IMR-90 (cell line): ENCODE measurements around the gene SLC35F1. TPM values are rescaled to one million over a fixed set of nuclear protein-coding genes. Genes with fewer than 3 reads are reported as not detected.

ENCODE experiments used
- ATAC-seq: fragments of 200-7000 bp; cut with Tn5 transposase; 2 replicates; pipeline ENCODE4 v1.9.1; 2020; ENCODE audit warnings: low read depth, mild to moderate bottlenecking, moderate library complexity
- BruUV-seq: library from RNA; stranded (reverse); fragments of 400-500 nt; replicated peaks from 2 replicates; lab custom pipeline; 2021; lab: Mats Ljungman, UMichigan
- CTCF ChIA-PET: fragments of 300-600 bp; formaldehyde crosslinking; extraction: SDS; loops from one replicate; lab custom pipeline; 2021; ENCODE audit warnings: antibody characterized with exemption; lab: Yijun Ruan, JAX
- POLR2A ChIA-PET: fragments of 300-600 bp; sonication (Branson Sonifier 250); formaldehyde crosslinking; loops from one replicate; lab custom pipeline; 2022; ENCODE audit warnings: antibody characterized with exemption; ENCODE audit not compliant: unreplicated experiment; lab: Charles Lee
- DNase-seq: peaks from one replicate; pipeline ENCODE4 v3.0.0; 2013
- H2AFZ ChIP-seq: replicated peaks from 2 replicates; pipeline ENCODE3; 2013; ENCODE audit warnings: low read length, mild to moderate bottlenecking; ENCODE audit not compliant: poor library complexity
- H2AK5ac ChIP-seq: 2 replicates; pipeline ENCODE4 v1.6.1; 2013; ENCODE audit warnings: low read depth, low read length, inconsistent platforms
- H2AK9ac ChIP-seq: replicated peaks from 2 replicates; pipeline ENCODE3; 2013; ENCODE audit warnings: mild to moderate bottlenecking, low read depth, low read length, moderate library complexity; ENCODE audit not compliant: poor library complexity
- H2BK120ac ChIP-seq: 2 replicates; pipeline ENCODE4 v1.6.1; 2013; ENCODE audit warnings: low read depth, low read length, inconsistent platforms
- H2BK15ac ChIP-seq: 3 replicates; pipeline ENCODE4 v1.6.1; 2013; ENCODE audit warnings: low read depth, low read length, inconsistent platforms
- H2BK20ac ChIP-seq: 2 replicates; pipeline ENCODE4 v1.6.1; 2013; ENCODE audit warnings: low read depth, mild to moderate bottlenecking, inconsistent platforms, low read length, moderate library complexity
- H2BK5ac ChIP-seq: 2 replicates; pipeline ENCODE4 v1.6.1; 2013; ENCODE audit warnings: mild to moderate bottlenecking, low read depth, low read length, inconsistent platforms; ENCODE audit not compliant: poor library complexity, severe bottlenecking
- H3K14ac ChIP-seq: replicated peaks from 2 replicates; pipeline ENCODE4 v1.6.1; 2013; ENCODE audit warnings: low read depth, low read length, inconsistent platforms
- H3K18ac ChIP-seq: 2 replicates; pipeline ENCODE4 v1.6.1; 2013; ENCODE audit warnings: low read depth, low read length, control low read depth
- H3K23ac ChIP-seq: 2 replicates; pipeline ENCODE4 v1.6.1; 2013; ENCODE audit warnings: low read depth, low read length, inconsistent platforms
- H3K27ac ChIP-seq: 2 replicates; pipeline ENCODE4 v1.5.1; 2013; ENCODE audit warnings: mild to moderate bottlenecking, control low read depth, low read length; ENCODE audit not compliant: insufficient read depth
- H3K27me3 ChIP-seq: 2 replicates; pipeline ENCODE4 v1.6.1; 2013; ENCODE audit warnings: low read length; ENCODE audit not compliant: control insufficient read depth, insufficient read depth
- H3K36me3 ChIP-seq: 2 replicates; pipeline ENCODE4 v1.6.1; 2013; ENCODE audit warnings: low read length, mixed read lengths; ENCODE audit not compliant: control insufficient read depth, insufficient read depth
- H3K4ac ChIP-seq: 2 replicates; pipeline ENCODE4 v1.6.1; 2013; ENCODE audit warnings: low read depth, low read length, inconsistent platforms
- H3K4me1 ChIP-seq: 2 replicates; pipeline ENCODE4 v1.6.1; 2013; ENCODE audit warnings: low read length, mixed read lengths; ENCODE audit not compliant: control insufficient read depth, insufficient read depth
- H3K4me2 ChIP-seq: 2 replicates; pipeline ENCODE4 v1.6.1; 2013; ENCODE audit warnings: low read depth, mild to moderate bottlenecking, control low read depth, low read length, moderate library complexity
- H3K4me3 ChIP-seq: 2 replicates; pipeline ENCODE4 v1.5.1; 2013; ENCODE audit warnings: low read depth, mild to moderate bottlenecking, control low read depth, low read length, moderate library complexity; ENCODE audit not compliant: insufficient read depth
- H3K56ac ChIP-seq: 2 replicates; pipeline ENCODE4 v1.6.1; 2013; ENCODE audit warnings: low read length, inconsistent platforms; ENCODE audit not compliant: insufficient read depth; ENCODE audit errors: extremely low read depth
- H3K79me1 ChIP-seq, 2 experiments: 2 replicates each; pipeline ENCODE4 v1.6.1; 2013; ENCODE audit warnings: low read length in 2 of 2, inconsistent platforms in 1 of 2, low read depth in 1 of 2
- H3K9ac ChIP-seq: 2 replicates; pipeline ENCODE4 v1.6.1; 2013; ENCODE audit warnings: low read depth, low read length, control low read depth
- H3K9me1 ChIP-seq: 2 replicates; pipeline ENCODE4 v1.6.1; 2013; ENCODE audit warnings: low read length, inconsistent platforms; ENCODE audit not compliant: insufficient read depth
- H3K9me3 ChIP-seq: 2 replicates; pipeline ENCODE4 v1.6.1; 2013; ENCODE audit warnings: low read length; ENCODE audit not compliant: control insufficient read depth, insufficient read depth
- H4K20me1 ChIP-seq: 2 replicates; pipeline ENCODE4 v1.6.1; 2013; ENCODE audit warnings: low read length, inconsistent platforms; ENCODE audit not compliant: insufficient read depth
- H4K5ac ChIP-seq: 2 replicates; pipeline ENCODE4 v1.6.1; 2013; ENCODE audit warnings: mild to moderate bottlenecking, low read depth, low read length, control low read depth
- H4K8ac ChIP-seq, 2 experiments: 2 replicates each; pipeline ENCODE4 v1.6.1; 2013; ENCODE audit warnings: low read depth in 2 of 2, low read length in 2 of 2, control low read depth in 1 of 2, inconsistent platforms in 1 of 2
- H4K91ac ChIP-seq: 2 replicates; pipeline ENCODE4 v1.6.1; 2013; ENCODE audit warnings: low read depth, low read length, inconsistent platforms; ENCODE audit not compliant: insufficient read depth
- BHLHE40 ChIP-seq: fragments of 150-350 bp; IDR thresholded peaks from 2 replicates; pipeline ENCODE4 v1.6.1; 2016; ENCODE audit warnings: mild to moderate bottlenecking, low read depth, low read length
- MAFK ChIP-seq: IDR thresholded peaks from 2 replicates; pipeline ENCODE4 v1.6.1; 2012; ENCODE audit warnings: low read depth, low read length, improper control_type of control experiment
- NFE2L2 ChIP-seq: fragments of 150-350 bp; IDR thresholded peaks from 2 replicates; pipeline ENCODE4 v1.6.1; 2016; ENCODE audit warnings: low read depth, mild to moderate bottlenecking, low read length
- RAD21 ChIP-seq: IDR thresholded peaks from 2 replicates; pipeline ENCODE4 v1.6.1; 2012; ENCODE audit warnings: low read length, improper control_type of control experiment
- RCOR1 ChIP-seq: IDR thresholded peaks from 2 replicates; pipeline ENCODE4 v1.6.1; 2012; ENCODE audit warnings: mild to moderate bottlenecking, low read length, improper control_type of control experiment; ENCODE audit not compliant: insufficient replicate concordance
- SMC3 ChIP-seq: fragments of 150-350 bp; IDR thresholded peaks from 2 replicates; pipeline ENCODE4 v1.6.1; 2016; ENCODE audit warnings: low read depth, mild to moderate bottlenecking, antibody characterized with exemption, low read length, moderate library complexity
- WGBS, 2 experiments: methylation state at CpG; one replicate each; pipeline versions ENCODE4 v1.1.5 to v1.1.7; 2013; ENCODE audit warnings: missing lambda C conversion rate in 2 of 2; ENCODE audit not compliant: insufficient read length in 1 of 2; ENCODE audit errors: extremely low coverage in 2 of 2; 5-methylcytosine and 5-hydroxymethylcytosine counted together
- dilution Hi-C: fragments of 300-500 bp; cut with HindIII; formaldehyde crosslinking; loops from one replicate; pipeline ENCODE4 v1.14.3; 2018; ENCODE audit warnings: low sequenced_read_pairs; ENCODE audit not compliant: unreplicated experiment
- in situ Hi-C: fragments of 300-500 bp; cut with MboI; formaldehyde crosslinking; loops from 3 replicates; pipeline ENCODE4 v1.14.3; 2019; ENCODE audit warnings: low sequenced_read_pairs, inconsistent platforms, mixed read lengths
- intact Hi-C: fragments of 100-400 bp; cut with micrococcal nuclease; formaldehyde crosslinking; loops from 2 replicates; pipeline ENCODE4 v1.10.0; 2022
- polyA plus RNA-seq, 3 experiments: library from polyadenylated mRNA; depleted of rRNA; stranded (reverse); fragments of >200 nt; gene quantifications; 2 replicates each; pipeline ENCODE4 v1.2.3, GENCODE V29; 2012; ENCODE audit warnings: low replicate concordance in 1 of 3
- total RNA-seq: library from RNA; depleted of rRNA; stranded (reverse); fragments of >200 nt; gene quantifications from 2 replicates; pipeline ENCODE4 v1.2.3, GENCODE V29; 2012

Gene SLC35F1
- total and polyA plus RNA-seq, 2 of the 4 experiments (the other 2 are of a cell fraction) = not detected

DNA sequence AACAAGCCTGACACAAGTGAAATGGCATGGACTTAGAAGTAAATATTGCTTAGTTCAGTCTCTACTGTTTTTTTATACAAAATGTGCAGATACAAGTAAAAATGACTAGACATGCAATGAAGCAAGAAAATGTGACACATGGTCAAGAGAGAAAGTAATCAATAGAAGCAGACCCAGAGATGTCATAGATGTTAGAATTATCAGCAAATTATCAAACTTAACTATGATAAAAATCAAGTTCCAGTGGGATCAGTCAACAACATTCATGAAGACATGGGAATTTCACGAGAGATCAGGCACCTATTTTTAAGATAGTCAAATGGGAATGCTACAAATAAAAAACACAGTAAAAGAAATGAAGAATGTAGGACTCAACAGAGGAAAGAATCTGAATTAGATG is 267.0 kb downstream of the SLC35F1 start:
- WGBS, 2 experiments = no CpG with 5 or more reads among the region's 1 CpG
- DNase-seq = no peak
- H2AK5ac ChIP-seq = no peak overlapping the region
- H2BK5ac ChIP-seq = no peak overlapping the region
- no peak overlapping the region for H2BK15ac ChIP-seq
- H3K27me3 ChIP-seq = no peaks in the 10 kb centered on the region
- H4K8ac ChIP-seq = no peak overlapping the region
- H2BK120ac ChIP-seq = no peak overlapping the region
- no peaks in the 10 kb centered on the region for H3K4me1 ChIP-seq
- no peak overlapping the region for H2AFZ ChIP-seq
- H3K79me1 ChIP-seq = no peaks in the 10 kb centered on the region
- no peak for TF ChIP-seq NFE2L2
- no peak for TF ChIP-seq MAFK
- TF ChIP-seq RCOR1 = no peak
- no peak for TF ChIP-seq SMC3
- no peak for TF ChIP-seq RAD21
- no peak for TF ChIP-seq BHLHE40
- no peak overlapping the region for H3K4ac ChIP-seq
- H3K18ac ChIP-seq = no peak overlapping the region
- dilution Hi-C loops = no loop called here
- no peaks in the 10 kb centered on the region for H3K9me3 ChIP-seq
- no peak overlapping the region for H3K9ac ChIP-seq
- POLR2A ChIA-PET = no interaction called here
- no peak overlapping the region for H3K4me2 ChIP-seq
- intact Hi-C loops = no loop called here
- in situ Hi-C loops = no loop called here
- no peaks in the 10 kb centered on the region for H3K36me3 ChIP-seq
- ATAC-seq = no peak
- CTCF ChIA-PET = no interaction called here
- no peak overlapping the region for H3K14ac ChIP-seq
- H3K27ac ChIP-seq = no peak overlapping the region
- H4K20me1 ChIP-seq = no peaks in the 10 kb centered on the region
- H2AK9ac ChIP-seq = no peak overlapping the region
- H4K5ac ChIP-seq = no peak overlapping the region
- no TSS peak for BruUV-seq
- no peak overlapping the region for H3K4me3 ChIP-seq
- H2BK20ac ChIP-seq = no peak overlapping the region
- H3K23ac ChIP-seq = no peak overlapping the region
- no peaks in the 10 kb centered on the region for H3K9me1 ChIP-seq
- H4K91ac ChIP-seq = no peak overlapping the region
- no peak overlapping the region for H3K56ac ChIP-seq
